OCI-M2 (cell line): ENCODE results near the gene RASAL3.

Source experiments
- DNase-seq: peaks from one replicate; lab custom pipeline; 2025; ENCODE audit not compliant: unreplicated experiment; lab: John Stamatoyannopoulos, UW

RASAL3 gene

GRCh38 chr19:15449620-15450527 is 14.5 kb downstream of the RASAL3 start, which contains the start of gene WIZ:
TSS of gene WIZ (minus strand) at chr19:15449956. CDS start at chr19:15448307, 1,649 bp downstream.
- peak; percentile 27 for DNase-seq

GRCh38 chr19:15448778-15449619 is 15.3 kb downstream of the RASAL3 start:
- no peak for DNase-seq

- no peak for DNase-seq
These were observed 16.1 kb downstream of the RASAL3 start for GRCh38 chr19:15448044-15448777.

- DNase-seq, result no peak
These were observed 17.3 kb downstream of the RASAL3 start for GRCh38 chr19:15447057-15447456.

- DNase-seq, result no peak
These were observed 18.5 kb downstream of the RASAL3 start for GRCh38 chr19:15445807-15446376.

- DNase-seq, result no peak
These were observed 19.1 kb downstream of the RASAL3 start for GRCh38 chr19:15445227-15445605.

GRCh38 chr19:15444505-15445226 is 19.7 kb downstream of the RASAL3 start:
- DNase-seq, result no peak

- no peak for DNase-seq
These were observed 20.5 kb downstream of the RASAL3 start for GRCh38 chr19:15443838-15444237.

GRCh38 chr19:15443325-15443724 is 21.0 kb downstream of the RASAL3 start:
- DNase-seq, result no peak

GRCh38 chr19:15442142-15442920 is 22.0 kb downstream of the RASAL3 start:
- DNase-seq, result no peak

GRCh38 chr19:15441317-15441716 is 23.0 kb downstream of the RASAL3 start:
- DNase-seq, result no peak

GRCh38 chr19:15439821-15440641 is 24.3 kb downstream of the RASAL3 start:
- DNase-seq, result no peak

GRCh38 chr19:15439078-15439799 is 25.1 kb downstream of the RASAL3 start:
- no peak for DNase-seq

GRCh38 chr19:15438577-15438976 is 25.8 kb downstream of the RASAL3 start:
- DNase-seq, result no peak

- DNase-seq, result no peak
These were observed 26.2 kb downstream of the RASAL3 start for GRCh38 chr19:15438124-15438496.

GRCh38 chr19:15437355-15438123 is 26.8 kb downstream of the RASAL3 start:
- DNase-seq, result no peak

- no peak for DNase-seq
These were observed 27.6 kb downstream of the RASAL3 start for GRCh38 chr19:15436826-15437110.
